Ramos (cell line): Measurements from ENCODE around the gene SREK1.
"Not testable (repeated sequence)": the region's sequence is repeated elsewhere in the genome, so short reads cannot be mapped to it uniquely, and the experiment has no call there.

Source experiments
- in situ Hi-C: fragments of 300-500 bp; cut with MboI; formaldehyde crosslinking; loops from one replicate; pipeline ENCODE4 v1.14.3; 2022; ENCODE audit warnings: low sequenced_read_pairs; ENCODE audit not compliant: unreplicated experiment

SREK1 gene

GRCh38 chr5:66144074-66144833, at the start of gene SREK1:
Gene SREK1 (plus strand): TSS chr5:66144300. CDS start chr5:66144377, 77 bp downstream.
- in situ Hi-C loops = loop anchor here (10.0 kb wide), 1 partner anchor 219 kb away; the partner anchor contains the start of gene ERBIN

- in situ Hi-C loops = no loop called here
Measured at GRCh38 chr5:66100851-66101250, 43.2 kb upstream of the SREK1 start.

GRCh38 chr5:66113160-66113559, 30.9 kb upstream of the SREK1 start:
- in situ Hi-C loops = no loop called here

GRCh38 chr5:66118304-66118703, 25.8 kb upstream of the SREK1 start:
- in situ Hi-C loops = no loop called here

- in situ Hi-C loops = no loop called here
Measured at GRCh38 chr5:66122379-66123034, 21.6 kb upstream of the SREK1 start.

- in situ Hi-C loops = no loop called here
Measured at GRCh38 chr5:66129144-66129543, 15.0 kb upstream of the SREK1 start.

GRCh38 chr5:66130493-66130892, 13.6 kb upstream of the SREK1 start:
- in situ Hi-C loops = no loop called here

GRCh38 chr5:66134407-66134861, 9.7 kb upstream of the SREK1 start:
- in situ Hi-C loops = no loop called here

GRCh38 chr5:66136053-66136452, 8.0 kb upstream of the SREK1 start:
- in situ Hi-C loops = no loop called here

- in situ Hi-C loops = not testable (repeated sequence)
Measured at GRCh38 chr5:66136944-66137343, 7.2 kb upstream of the SREK1 start.

- in situ Hi-C loops = no loop called here
Measured at GRCh38 chr5:66138637-66139317, 5.3 kb upstream of the SREK1 start.

- in situ Hi-C loops = no loop called here
Measured at GRCh38 chr5:66139318-66139712, 4.8 kb upstream of the SREK1 start.

GRCh38 chr5:66142417-66142816, 1.7 kb upstream of the SREK1 start:
- in situ Hi-C loops = loop anchor here (10.0 kb wide), 1 partner anchor 218 kb away; the partner anchor contains the start of gene ERBIN

GRCh38 chr5:66143473-66144073, 527 bp upstream of the SREK1 start:
- in situ Hi-C loops = loop anchor here (10.0 kb wide), 1 partner anchor 219 kb away; the partner anchor contains the start of gene ERBIN

- in situ Hi-C loops = loop anchor here (10.0 kb wide), 1 partner anchor 220 kb away; the partner anchor contains the start of gene ERBIN
Measured at GRCh38 chr5:66144834-66145390, 812 bp downstream of the SREK1 start.

GRCh38 chr5:66145737-66146136, 1.6 kb downstream of the SREK1 start:
- in situ Hi-C loops = loop anchor here (10.0 kb wide), 1 partner anchor 221 kb away; the partner anchor contains the start of gene ERBIN

GRCh38 chr5:66149950-66150349, 5.8 kb downstream of the SREK1 start:
- in situ Hi-C loops = loop anchor here (10.0 kb wide), 1 partner anchor 225 kb away; the partner anchor contains the start of gene ERBIN

GRCh38 chr5:66151030-66151429, 6.9 kb downstream of the SREK1 start:
- in situ Hi-C loops = no loop called here

- in situ Hi-C loops = no loop called here
Measured at GRCh38 chr5:66151491-66151890, 7.4 kb downstream of the SREK1 start.

GRCh38 chr5:66157046-66157445, 12.9 kb downstream of the SREK1 start:
- in situ Hi-C loops = no loop called here
